Measurements from ENCODE around the gene ADIRF.
A peak's percentile ranks its signal among the peaks of the same experiment; 100 is the strongest.
"Not testable (repeated sequence)": the region's sequence is repeated elsewhere in the genome, so short reads cannot be mapped to it uniquely, and the experiment has no call there.

Gene ADIRF

GRCh38 chr10:86968271-86968993 is at the start of gene ADIRF:
Gene ADIRF, plus strand, starts transcription at chr10:86968482. Its CDS starts 63 bp downstream, at chr10:86968545.
- no peak for DNase-seq

- no peak for DNase-seq
Observed at GRCh38 chr10:86922553-86922961, 45.7 kb upstream of the ADIRF start.

- no peak for DNase-seq
Observed at GRCh38 chr10:86929468-86930380, 38.6 kb upstream of the ADIRF start.

DNA sequence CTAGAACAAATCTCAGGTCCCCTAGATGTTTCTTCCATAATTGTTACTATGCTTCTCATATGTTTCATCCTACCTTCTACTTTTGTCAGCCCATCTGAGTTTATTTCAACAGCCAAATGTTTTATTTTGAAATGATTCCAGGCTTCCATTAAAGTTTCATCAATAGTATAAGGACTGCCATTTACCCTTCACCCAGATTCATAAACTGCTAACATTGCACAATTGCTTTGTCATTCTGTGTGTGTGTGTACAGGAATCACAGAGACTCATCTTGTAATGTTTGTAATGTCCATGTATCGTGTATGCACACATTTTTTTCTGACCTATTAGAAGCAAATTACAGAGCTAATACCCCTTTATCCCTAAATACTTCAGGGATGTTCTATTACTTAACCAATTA is 36.4 kb upstream of the ADIRF start:
- no peak for DNase-seq

DNA sequence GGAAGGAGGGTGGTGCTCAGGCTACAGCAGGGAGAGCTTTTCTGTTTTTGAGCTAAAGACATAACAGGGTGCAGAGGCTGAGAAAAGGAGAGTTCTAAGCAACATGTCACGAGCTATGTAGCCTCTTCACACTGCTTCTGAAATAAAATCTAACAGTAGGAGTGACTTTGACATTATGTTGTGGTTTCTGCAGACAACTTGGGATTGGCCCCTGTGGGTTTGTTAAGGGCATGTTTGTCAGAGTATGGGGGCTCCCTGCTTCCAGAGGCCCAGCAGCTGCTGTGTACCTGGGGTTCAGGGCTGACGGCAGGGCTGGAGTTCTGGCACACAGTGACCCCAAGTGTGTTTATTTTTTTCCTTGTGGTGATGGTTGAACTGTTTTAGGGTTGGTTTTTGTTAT is 35.6 kb upstream of the ADIRF start:
- DNase-seq = no peak

DNA sequence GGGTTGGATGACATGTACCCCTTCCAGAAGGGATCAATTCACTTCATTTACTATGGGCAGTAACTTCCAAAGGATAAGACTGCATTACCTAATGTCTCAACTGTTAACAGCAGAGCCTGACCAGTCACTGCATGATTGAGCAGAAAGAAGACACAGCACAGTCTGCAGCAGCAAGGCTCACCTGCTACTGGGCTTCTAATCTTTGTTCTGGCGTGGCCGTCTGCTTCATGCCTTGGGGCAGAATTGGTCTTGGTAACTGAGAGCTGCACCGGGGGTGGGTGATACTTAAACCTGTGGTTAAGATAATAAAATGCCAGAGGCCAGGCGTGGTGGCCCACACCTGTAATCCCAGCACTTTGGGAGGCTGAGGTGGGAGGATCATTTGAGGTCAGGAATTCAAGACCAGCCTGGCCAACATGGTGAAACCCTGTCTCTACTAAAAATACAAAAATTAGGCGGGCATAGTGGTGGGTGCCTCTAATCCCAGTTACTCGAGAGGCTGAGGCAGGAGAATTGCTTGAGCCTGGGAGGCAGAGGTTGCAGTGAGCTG is 34.0 kb upstream of the ADIRF start:
- DNase-seq = not testable (repeated sequence)

- no peak for DNase-seq
Observed at GRCh38 chr10:86936661-86937501, 31.4 kb upstream of the ADIRF start.

- no peak for DNase-seq
Observed at GRCh38 chr10:86937502-86938154, 30.7 kb upstream of the ADIRF start.

GRCh38 chr10:86938260-86938659 is 30.0 kb upstream of the ADIRF start:
- DNase-seq = no peak

DNA sequence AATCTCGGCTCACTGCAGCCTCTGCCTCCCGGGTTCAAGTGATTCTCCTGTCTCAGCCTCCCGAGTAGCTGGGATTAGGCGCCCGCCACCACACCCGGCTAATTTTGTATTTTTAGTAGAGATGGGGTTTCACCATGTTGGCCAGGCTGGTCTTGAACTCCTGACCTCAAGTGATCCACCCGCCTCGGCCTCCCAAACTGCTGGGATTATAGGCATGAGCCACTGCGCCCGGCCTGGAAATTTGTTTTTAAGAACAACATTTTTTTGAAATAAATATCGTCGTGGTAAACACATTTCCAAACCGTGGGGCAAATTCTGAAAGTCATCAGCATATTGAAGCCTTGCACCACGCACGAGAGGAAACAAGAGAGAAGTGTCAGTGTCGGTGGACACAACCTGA is 28.2 kb upstream of the ADIRF start:
- DNase-seq = not testable (repeated sequence)

DNA sequence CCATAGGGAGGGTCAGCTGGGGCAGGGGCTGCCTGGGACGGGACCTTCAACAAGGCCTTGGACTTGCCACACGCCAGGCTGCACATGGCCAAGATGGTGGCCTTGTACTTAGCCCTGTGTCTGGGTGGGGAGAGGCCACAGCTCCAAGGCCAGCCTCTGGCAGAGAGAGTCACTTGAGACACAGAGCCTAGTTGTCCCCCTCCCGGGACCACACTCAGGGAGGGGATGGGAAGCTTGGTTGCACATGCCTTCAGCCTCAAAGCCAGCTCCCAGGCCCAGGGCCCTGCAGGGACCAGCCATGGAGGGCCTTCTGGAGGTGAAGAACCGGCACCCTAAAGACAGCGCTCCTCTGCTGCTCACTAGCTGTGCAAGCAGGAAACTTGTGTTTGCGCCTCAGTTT is 27.6 kb upstream of the ADIRF start:
- DNase-seq = no peak

GRCh38 chr10:86941426-86941825 is 26.9 kb upstream of the ADIRF start:
- DNase-seq = no peak

DNA sequence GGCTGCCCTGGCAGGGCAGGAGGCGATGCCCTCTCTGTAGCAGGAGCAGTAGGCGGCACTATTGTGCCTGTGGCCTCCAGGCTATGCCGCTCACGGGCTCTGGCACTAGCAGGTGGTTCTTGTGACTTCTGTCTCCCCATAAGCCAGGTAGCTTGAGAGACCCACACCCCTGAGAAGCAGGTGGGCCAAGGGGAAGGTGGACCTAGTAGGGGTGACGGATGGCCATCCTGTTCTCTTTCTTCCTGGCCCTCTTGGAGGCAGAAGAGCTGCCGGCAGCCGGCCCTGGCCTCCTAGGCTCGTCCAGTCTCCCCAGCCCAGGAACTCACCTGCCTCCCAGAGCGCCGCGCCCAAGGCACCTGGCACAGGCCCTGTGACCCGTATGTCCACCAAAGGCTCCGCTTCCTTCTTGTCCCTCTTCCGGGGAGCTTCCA is 26.3 kb upstream of the ADIRF start:
- no peak for DNase-seq

- DNase-seq = no peak
Observed at GRCh38 chr10:86942441-86943315, 25.6 kb upstream of the ADIRF start.

DNA sequence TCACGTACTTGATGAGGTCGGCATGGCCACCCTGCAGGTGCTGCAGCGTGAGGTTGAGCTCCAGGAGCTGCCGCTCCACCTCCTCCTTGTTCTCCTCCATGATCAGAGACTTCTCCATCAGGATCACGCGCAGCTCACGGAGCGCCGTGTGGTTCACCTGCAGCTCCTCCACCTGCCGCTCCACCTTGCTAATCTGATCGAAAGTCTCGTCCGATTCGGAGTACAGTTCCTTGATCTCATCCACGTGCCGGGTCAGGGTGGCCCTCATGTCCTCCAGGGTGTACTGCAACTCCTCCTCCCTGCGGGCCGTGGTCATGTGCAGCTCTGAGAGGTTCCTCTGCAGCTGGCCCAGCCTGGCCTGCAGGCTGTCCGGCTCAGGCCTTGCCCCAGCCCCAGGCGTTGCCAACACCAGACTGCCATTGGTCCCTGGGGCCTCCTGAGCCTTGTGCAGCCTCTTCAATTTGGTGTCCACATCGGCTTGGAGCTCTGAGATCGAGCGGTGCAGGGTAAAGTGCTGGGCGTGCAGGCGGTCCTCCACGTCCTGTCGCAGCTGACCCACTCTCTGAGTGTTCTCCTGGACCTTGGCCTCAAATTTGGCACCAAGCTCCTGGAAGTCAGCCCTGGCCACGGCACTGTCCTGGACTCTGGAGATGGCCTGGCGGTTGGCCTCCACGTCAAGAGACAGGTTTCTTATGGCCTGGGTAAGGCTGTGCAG is 24.8 kb upstream of the ADIRF start:
- no peak for DNase-seq

GRCh38 chr10:86944031-86944419 is 24.3 kb upstream of the ADIRF start:
- DNase-seq = no peak

- no peak for DNase-seq
Observed at GRCh38 chr10:86944471-86944870, 23.8 kb upstream of the ADIRF start.

GRCh38 chr10:86944907-86945306 is 23.4 kb upstream of the ADIRF start:
- DNase-seq = no peak

DNA sequence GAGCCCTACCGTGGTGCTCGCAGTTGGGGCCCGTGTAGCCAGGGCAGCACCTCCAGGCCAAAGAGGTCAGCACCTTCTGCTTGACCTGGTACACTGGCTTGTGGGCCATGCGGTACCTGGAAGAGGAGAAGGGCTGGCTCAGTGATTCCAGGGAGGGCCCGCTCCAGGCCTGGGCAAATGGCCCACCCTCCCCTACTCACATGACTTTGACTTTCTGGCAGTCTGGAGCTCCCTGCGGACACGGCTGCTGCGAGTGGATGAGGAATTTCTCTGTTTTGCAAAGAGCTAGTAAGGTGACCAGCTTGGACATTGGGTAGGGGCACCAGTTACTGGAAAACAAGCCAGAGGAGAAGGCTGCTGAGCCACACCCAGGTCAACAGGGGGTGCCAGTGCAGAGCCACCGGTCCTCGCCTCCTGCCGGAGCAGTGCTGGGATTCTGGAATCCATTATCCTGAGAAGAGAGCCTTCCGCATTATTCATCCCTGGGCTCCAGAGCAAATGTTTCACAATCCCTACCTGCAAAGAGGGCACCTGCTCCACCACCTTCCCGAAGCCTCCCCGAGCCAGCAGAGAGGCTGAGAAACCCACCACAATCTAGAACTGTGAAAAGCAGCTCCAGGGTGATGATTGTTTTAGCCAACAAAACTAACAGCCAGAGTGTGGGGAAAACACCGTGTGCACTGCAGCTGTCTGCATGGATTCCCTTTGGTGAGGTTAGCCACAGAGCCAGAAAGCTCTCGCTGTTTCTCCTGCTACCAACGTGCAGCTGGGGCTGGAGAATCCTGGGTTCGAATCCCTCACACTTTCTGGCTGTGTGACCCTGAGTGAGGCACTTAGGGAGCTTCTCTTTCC is 22.7 kb upstream of the ADIRF start:
- DNase-seq = peak; percentile 2

Data from stimulated activated CD4-positive, alpha-beta T cell treated with anti-CD3 and anti-CD28 coated beads, Interleukin-4, amount 100 ng/mL, for 24 hours (primary cell).